ENCODE measurements around the gene NRG2.

The NRG2 gene

GRCh38 chr5:140042643-140043507, at the start of gene NRG2:
Gene NRG2 (minus strand): TSS chr5:140043299.
- H3K27ac ChIP-seq: peak within 1 kb of the TSS; percentile 43; the same call in 1 of the 2 replicates
- H3K27me3 ChIP-seq (ENCODE audit: insufficient read depth, low read depth, severe bottlenecking): no peaks in the 10 kb centered on the region
- no peaks in the 10 kb centered on the region for H3K36me3 ChIP-seq
- DNase-seq: peak; percentile 87
- no peaks in the 10 kb centered on the region for H3K9me3 ChIP-seq (ENCODE audit: severe bottlenecking)
- peak; percentile 77 for TF ChIP-seq CTCF (IDR thresholded peaks at IDR 0.05; ENCODE audit: low read depth, low read length)
- H3K4me3 ChIP-seq (ENCODE audit: low read depth, low read length): peak within 1 kb of the TSS; percentile 72

GRCh38 chr5:140090251-140090650, 47.2 kb upstream of the NRG2 start:
- Histone ChIP-seq H3K4me3 (ENCODE audit: low read depth, low read length) (no peak overlapping the region), H3K27ac (no peak overlapping the region), H3K36me3 (no peaks in the 10 kb centered on the region), H3K27me3 (ENCODE audit: insufficient read depth, low read depth, severe bottlenecking) (no peaks in the 10 kb centered on the region), H3K9me3 (ENCODE audit: severe bottlenecking) (peaks cover 6% of the 10 kb centered on the region)
- DNase-seq: no peak
- TF ChIP-seq CTCF (IDR thresholded peaks at IDR 0.05; ENCODE audit: low read depth, low read length): no peak

GRCh38 chr5:140084541-140084940, 41.4 kb upstream of the NRG2 start:
- no peak for DNase-seq
- Histone ChIP-seq H3K27ac (no peak overlapping the region), H3K4me3 (ENCODE audit: low read depth, low read length) (no peak overlapping the region), H3K27me3 (ENCODE audit: insufficient read depth, low read depth, severe bottlenecking) (no peaks in the 10 kb centered on the region), H3K9me3 (ENCODE audit: severe bottlenecking) (no peaks in the 10 kb centered on the region), H3K36me3 (no peaks in the 10 kb centered on the region)
- no peak for TF ChIP-seq CTCF (IDR thresholded peaks at IDR 0.05; ENCODE audit: low read depth, low read length)

- DNase-seq: no peak
- Histone ChIP-seq H3K36me3 (no peaks in the 10 kb centered on the region), H3K27me3 (ENCODE audit: insufficient read depth, low read depth, severe bottlenecking) (no peaks in the 10 kb centered on the region), H3K27ac (no peak overlapping the region), H3K9me3 (ENCODE audit: severe bottlenecking) (no peaks in the 10 kb centered on the region), H3K4me3 (ENCODE audit: low read depth, low read length) (no peak overlapping the region)
- no peak for TF ChIP-seq CTCF (IDR thresholded peaks at IDR 0.05; ENCODE audit: low read depth, low read length)
Observed at GRCh38 chr5:140083650-140084049, 40.6 kb upstream of the NRG2 start.

GRCh38 chr5:140083120-140083519, 40.0 kb upstream of the NRG2 start:
- H3K27me3 ChIP-seq (ENCODE audit: insufficient read depth, low read depth, severe bottlenecking): no peaks in the 10 kb centered on the region
- H3K36me3 ChIP-seq: no peaks in the 10 kb centered on the region
- H3K9me3 ChIP-seq (ENCODE audit: severe bottlenecking): no peaks in the 10 kb centered on the region
- DNase-seq: no peak
- no peak overlapping the region for H3K4me3 ChIP-seq (ENCODE audit: low read depth, low read length)
- no peak overlapping the region for H3K27ac ChIP-seq
- TF ChIP-seq CTCF (IDR thresholded peaks at IDR 0.05; ENCODE audit: low read depth, low read length): no peak

Measured in WERI-Rb-1 (cell line).